22Rv1 (cell line): ENCODE measurements around the gene ZNF493.

ENCODE experiments used
- CTCF ChIP-seq: fragments of 450-650 bp; IDR thresholded peaks from 2 replicates; pipeline ENCODE4 v1.5.1; 2017; ENCODE audit warnings: mild to moderate bottlenecking
- ZFX ChIP-seq: fragments of 450-650 bp; IDR thresholded peaks from 2 replicates; pipeline ENCODE4 v1.6.1; 2017; ENCODE audit warnings: antibody characterized with exemption, borderline replicate concordance

- no peak for TF ChIP-seq ZFX
- TF ChIP-seq CTCF = no peak
Measured at GRCh38 chr19:21383980-21384582, 12.9 kb upstream of the ZNF493 start.
